BLaER1 treated with 17β-estradiol and CSF1 and Interleukin-3, amounts not matched to agents 10 nM and 100 nM (cell line): ENCODE measurements around the gene PAGR1.
"Not testable (repeated sequence)": the region's sequence is repeated elsewhere in the genome, so short reads cannot be mapped to it uniquely, and the experiment has no call there.

Source experiments
- H3K27ac ChIP-seq, 11 experiments: shearing (Covaris generic); formaldehyde crosslinking; 2 replicates each; pipeline ENCODE4 v1.8.1; 2022
- H3K27me3 ChIP-seq, 11 experiments: shearing (Covaris generic); formaldehyde crosslinking; 2 replicates each; pipeline ENCODE4 v1.8.1; 2022
- H3K36me3 ChIP-seq, 11 experiments: shearing (Covaris generic); formaldehyde crosslinking; 2 replicates each; pipeline ENCODE4 v1.8.1; 2022
- H3K4me1 ChIP-seq, 10 experiments: shearing (Covaris generic); formaldehyde crosslinking; 2 replicates each; pipeline ENCODE4 v1.8.1; 2022
- H3K4me2 ChIP-seq, 11 experiments: shearing (Covaris generic); formaldehyde crosslinking; 2 replicates each; pipeline ENCODE4 v1.8.1; 2022
- H3K4me3 ChIP-seq, 10 experiments: shearing (Covaris generic); formaldehyde crosslinking; 2 replicates each; pipeline ENCODE4 v1.8.1; 2022
- H3K9ac ChIP-seq, 11 experiments: shearing (Covaris generic); formaldehyde crosslinking; 2 replicates each; pipeline ENCODE4 v1.8.1; 2022
- H3K9me3 ChIP-seq, 11 experiments: shearing (Covaris generic); formaldehyde crosslinking; replicated peaks in 1 of 11; 2 replicates each; pipeline ENCODE4 v1.8.1; 2022
- H4K20me1 ChIP-seq, 11 experiments: shearing (Covaris generic); formaldehyde crosslinking; 2 replicates each; pipeline ENCODE4 v1.8.1; 2022
- Cebpa-rat ChIP-seq, 11 experiments: shearing (Covaris generic); IDR thresholded peaks; 2 replicates each; pipeline ENCODE4 v1.8.1; 2022

Gene PAGR1

GRCh38 chr16:29790949-29791844, 24.8 kb upstream of the PAGR1 start:
- Histone ChIP-seq H3K4me3 (peak overlapping the region; percentile 78 to 99 (median 94)), H3K27me3 (no peaks in the 10 kb centered on the region), H4K20me1 (peaks cover 0 to 35% (median 14%) of the 10 kb centered on the region in 11 experiments; a peak in 11 of 22 replicates), H3K4me1 (peaks cover 29 to 51% (median 42%) of the 10 kb centered on the region in 10 experiments), H3K4me2 (peak overlapping the region; percentile 74 to 95 (median 89)), H3K36me3 (peaks cover 0 to 42% (median 38%) of the 10 kb centered on the region in 11 experiments; a peak in 17 of 22 replicates), H3K9me3 (no peaks in the 10 kb centered on the region), H3K9ac (peak overlapping the region; percentile 77 to 97 (median 94)), H3K27ac (peak overlapping the region in 10 of 11 experiments; percentile 69 to 96 (median 90); a peak in 21 of 22 replicates)
- no peak for TF ChIP-seq Cebpa-rat (IDR thresholded peaks at IDR 0.05)

GRCh38 chr16:29791845-29792807, 23.8 kb upstream of the PAGR1 start:
- Histone ChIP-seq H3K27ac (peak overlapping the region in 9 of 11 experiments; percentile 84 to 96 (median 91); a peak in 13 of 22 replicates), H3K36me3 (peaks cover 6 to 51% (median 47%) of the 10 kb centered on the region in 11 experiments), H3K9ac (peak overlapping the region; percentile 77 to 97 (median 94); a peak in 21 of 22 replicates), H3K4me3 (peak overlapping the region; percentile 78 to 99 (median 94)), H3K27me3 (no peaks in the 10 kb centered on the region), H3K4me2 (peak overlapping the region; percentile 74 to 95 (median 89)), H3K4me1 (peaks cover 29 to 51% (median 42%) of the 10 kb centered on the region in 10 experiments), H3K9me3 (no peaks in the 10 kb centered on the region), H4K20me1 (peaks cover 0 to 44% (median 22%) of the 10 kb centered on the region in 11 experiments; a peak in 11 of 22 replicates)
- no peak for TF ChIP-seq Cebpa-rat (IDR thresholded peaks at IDR 0.05)

- H3K36me3 ChIP-seq, result peaks cover 16 to 61% (median 57%) of the 10 kb centered on the region in 11 experiments
- peaks cover 29 to 51% (median 42%) of the 10 kb centered on the region in 10 experiments for H3K4me1 ChIP-seq
- peak overlapping the region in 2 of 11 experiments; percentile 6 to 39; a peak in 4 of 22 replicates for H3K9ac ChIP-seq
- H3K27ac ChIP-seq, H3K4me3 ChIP-seq, H3K9me3 ChIP-seq, H3K27me3 ChIP-seq: not testable (repeated sequence)
- H4K20me1 ChIP-seq, result peaks cover 0 to 45% (median 22%) of the 10 kb centered on the region in 11 experiments; a peak in 11 of 22 replicates
- peak overlapping the region in 9 of 11 experiments; percentile 74 to 95 (median 90); a peak in 15 of 22 replicates for H3K4me2 ChIP-seq
Measured at GRCh38 chr16:29793153-29793552, 22.8 kb upstream of the PAGR1 start.

- H3K9me3 ChIP-seq, result no peaks in the 10 kb centered on the region
- peaks cover 0 to 45% (median 22%) of the 10 kb centered on the region in 11 experiments; a peak in 11 of 22 replicates for H4K20me1 ChIP-seq
- 0 out of 22 replicates have a peak overlapping the region, but pooled peaks of 1 of the 11 experiments have one; percentile 25 for H3K9ac ChIP-seq
- TF ChIP-seq Cebpa-rat (IDR thresholded peaks at IDR 0.05), result no peak
- peaks cover 27 to 73% (median 68%) of the 10 kb centered on the region in 11 experiments for H3K36me3 ChIP-seq
- H3K4me3 ChIP-seq, result no peak overlapping the region
- H3K4me2 ChIP-seq, result peak overlapping the region in 6 of 11 experiments; percentile 33 to 93 (median 88); a peak in 5 of 22 replicates
- H3K27ac ChIP-seq, result no peak overlapping the region
- peaks cover 29 to 51% (median 41%) of the 10 kb centered on the region in 10 experiments for H3K4me1 ChIP-seq
- no peaks in the 10 kb centered on the region for H3K27me3 ChIP-seq
Measured at GRCh38 chr16:29794231-29794710, 21.7 kb upstream of the PAGR1 start.

GRCh38 chr16:29802416-29802935, 13.5 kb upstream of the PAGR1 start:
- Histone ChIP-seq H3K27me3 (no peaks in the 10 kb centered on the region), H3K4me3 (no peak overlapping the region), H3K36me3 (peaks cover 33 to 75% (median 63%) of the 10 kb centered on the region in 11 experiments), H3K4me2 (peak overlapping the region in 10 of 11 experiments; percentile 77 to 99 (median 94); a peak in 12 of 22 replicates), H3K9ac (peak overlapping the region in 4 of 11 experiments; percentile 34 to 95 (median 64); a peak in 6 of 22 replicates), H3K4me1 (peaks cover 22 to 38% (median 28%) of the 10 kb centered on the region in 10 experiments), H3K27ac (peak overlapping the region in 3 of 11 experiments; percentile 2 to 98 (median 96); a peak in 4 of 22 replicates), H3K9me3 (no peaks in the 10 kb centered on the region), H4K20me1 (peaks cover 0 to 10% (median 0%) of the 10 kb centered on the region in 11 experiments; a peak in 3 of 22 replicates)
- no peak for TF ChIP-seq Cebpa-rat (IDR thresholded peaks at IDR 0.05)

GRCh38 chr16:29804020-29804419, 11.9 kb upstream of the PAGR1 start:
- H3K36me3 ChIP-seq, result peaks cover 23 to 75% (median 59%) of the 10 kb centered on the region in 11 experiments
- H3K27me3 ChIP-seq, result no peaks in the 10 kb centered on the region
- peak overlapping the region in 9 of 10 experiments; percentile 3 to 79 (median 73); a peak in 12 of 20 replicates for H3K4me3 ChIP-seq
- no peak for TF ChIP-seq Cebpa-rat (IDR thresholded peaks at IDR 0.05)
- H3K4me2 ChIP-seq, result peak overlapping the region; percentile 77 to 99 (median 96)
- peaks cover 29 to 45% (median 35%) of the 10 kb centered on the region in 10 experiments for H3K4me1 ChIP-seq
- peaks cover 6 to 21% (median 11%) of the 10 kb centered on the region in 11 experiments; a peak in 21 of 22 replicates for H4K20me1 ChIP-seq
- peak overlapping the region in 10 of 11 experiments; percentile 91 to 98 (median 96); a peak in 18 of 22 replicates for H3K27ac ChIP-seq
- peak overlapping the region in 10 of 11 experiments; percentile 92 to 97 (median 94); a peak in 19 of 22 replicates for H3K9ac ChIP-seq
- no peaks in the 10 kb centered on the region for H3K9me3 ChIP-seq

- Histone ChIP-seq H3K27ac (peak overlapping the region; percentile 91 to 98 (median 96)), H3K4me1 (peaks cover 34 to 51% (median 40%) of the 10 kb centered on the region in 10 experiments), H4K20me1 (peaks cover 11 to 21% (median 16%) of the 10 kb centered on the region in 11 experiments; a peak in 21 of 22 replicates), H3K4me2 (peak overlapping the region; percentile 77 to 99 (median 96)), H3K4me3 (peak overlapping the region; percentile 67 to 79 (median 74)), H3K27me3 (no peaks in the 10 kb centered on the region), H3K9me3 (no peaks in the 10 kb centered on the region), H3K9ac (peak overlapping the region; percentile 92 to 97 (median 94)), H3K36me3 (peaks cover 22 to 74% (median 57%) of the 10 kb centered on the region in 11 experiments)
- no peak for TF ChIP-seq Cebpa-rat (IDR thresholded peaks at IDR 0.05)
Measured at GRCh38 chr16:29804455-29805231, 11.3 kb upstream of the PAGR1 start.
